SJCRH30 (cell line): ENCODE results near the gene PBXIP1. TPM values are rescaled to one million over a fixed set of nuclear protein-coding genes. Genes with fewer than 3 reads are reported as not detected.
A peak's percentile ranks its signal among the peaks of the same experiment; 100 is the strongest.
"Not testable (repeated sequence)": the region's sequence is repeated elsewhere in the genome, so short reads cannot be mapped to it uniquely, and the experiment has no call there.

Experiments used
- DNase-seq, 2 experiments: peaks; one replicate each; pipeline ENCODE4 v3.0.0-alpha.2; 2015 to 2020
- H3K27ac ChIP-seq: fragments of 250-450 bp; sonication (Bioruptor Pico); 2 replicates; pipeline ENCODE4 v1.5.1; 2020; ENCODE audit warnings: mild to moderate bottlenecking, moderate library complexity
- H3K27me3 ChIP-seq: fragments of 250-450 bp; sonication (Bioruptor Pico); 2 replicates; pipeline ENCODE4 v1.5.1; 2020; ENCODE audit warnings: mild to moderate bottlenecking, moderate library complexity
- H3K36me3 ChIP-seq: fragments of 250-450 bp; sonication (Bioruptor Pico); 2 replicates; pipeline ENCODE4 v1.5.1; 2020; ENCODE audit warnings: mild to moderate bottlenecking, moderate library complexity
- H3K4me1 ChIP-seq: fragments of 250-450 bp; sonication (Bioruptor Pico); 2 replicates; pipeline ENCODE4 v1.5.1; 2020; ENCODE audit warnings: mild to moderate bottlenecking, moderate library complexity
- H3K4me3 ChIP-seq: fragments of 250-450 bp; sonication (Bioruptor Pico); 2 replicates; pipeline ENCODE4 v1.5.1; 2020; ENCODE audit warnings: mild to moderate bottlenecking, moderate library complexity
- H3K9me3 ChIP-seq: fragments of 250-450 bp; sonication (Bioruptor Pico); replicated peaks from 2 replicates; pipeline ENCODE4 v1.5.1; 2020; ENCODE audit warnings: mild to moderate bottlenecking, moderate library complexity
- total RNA-seq: library from RNA; depleted of rRNA; stranded (reverse); fragments of >200 nt; shearing (Covaris generic); gene quantifications from 2 replicates; pipeline ENCODE4 v1.2.3, GENCODE V29; 2014

PBXIP1 gene
- total RNA-seq, 1 experiment from 2014 or later, result 40.2 TPM

DNA sequence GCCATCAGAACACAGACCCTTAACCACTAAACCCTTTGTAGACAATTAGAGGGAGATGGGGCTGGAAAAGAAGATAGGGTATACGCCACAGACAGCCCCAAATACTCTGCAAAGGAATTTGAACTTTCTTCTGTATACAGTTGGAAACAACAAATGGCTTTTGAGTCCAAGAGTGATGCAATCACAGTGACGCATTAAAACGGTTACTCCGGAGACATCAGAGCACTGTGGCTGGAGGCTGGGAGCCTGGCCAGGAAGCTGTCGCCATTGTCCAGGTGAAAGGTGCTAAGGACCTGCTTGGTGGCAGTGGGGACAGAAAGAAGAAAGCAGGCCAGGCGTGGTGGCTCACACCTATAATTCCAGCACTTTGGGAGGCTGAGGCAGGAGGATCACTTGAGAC lies 31.4 kb upstream of the PBXIP1 start:
- Histone ChIP-seq H3K27ac (no peak overlapping the region), H3K4me1 (no peaks in the 10 kb centered on the region), H3K9me3 (no peaks in the 10 kb centered on the region), H3K27me3 (no peaks in the 10 kb centered on the region), H3K36me3 (peaks cover 12% of the 10 kb centered on the region; the same call in 1 of the 2 replicates), H3K4me3 (no peak overlapping the region)
- DNase-seq, result no peak

DNA sequence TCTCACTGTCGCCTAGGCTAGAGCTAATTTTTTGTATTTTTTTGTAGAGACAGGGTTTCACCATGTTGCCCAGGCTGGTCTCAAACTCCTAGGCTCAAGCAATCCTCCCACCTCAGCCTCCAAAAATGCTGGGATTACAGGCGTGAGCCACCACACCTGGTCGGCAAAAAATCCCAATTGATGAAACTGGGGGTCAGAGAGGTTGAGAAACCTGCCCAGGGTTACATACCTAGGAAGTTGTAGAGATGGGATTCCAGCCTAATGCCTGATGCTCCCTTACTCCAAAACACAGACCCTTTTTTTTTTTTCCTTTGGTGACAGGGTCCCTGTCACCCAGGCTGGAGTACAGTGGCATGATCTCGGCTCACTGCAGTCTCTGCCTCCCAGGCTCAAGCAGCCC lies 30.8 kb upstream of the PBXIP1 start:
- not testable (repeated sequence) for DNase-seq, H3K9me3 ChIP-seq, H3K4me1 ChIP-seq, H3K4me3 ChIP-seq, H3K27me3 ChIP-seq, H3K27ac ChIP-seq
- H3K36me3 ChIP-seq, result peaks cover 12% of the 10 kb centered on the region; the same call in 1 of the 2 replicates

DNA sequence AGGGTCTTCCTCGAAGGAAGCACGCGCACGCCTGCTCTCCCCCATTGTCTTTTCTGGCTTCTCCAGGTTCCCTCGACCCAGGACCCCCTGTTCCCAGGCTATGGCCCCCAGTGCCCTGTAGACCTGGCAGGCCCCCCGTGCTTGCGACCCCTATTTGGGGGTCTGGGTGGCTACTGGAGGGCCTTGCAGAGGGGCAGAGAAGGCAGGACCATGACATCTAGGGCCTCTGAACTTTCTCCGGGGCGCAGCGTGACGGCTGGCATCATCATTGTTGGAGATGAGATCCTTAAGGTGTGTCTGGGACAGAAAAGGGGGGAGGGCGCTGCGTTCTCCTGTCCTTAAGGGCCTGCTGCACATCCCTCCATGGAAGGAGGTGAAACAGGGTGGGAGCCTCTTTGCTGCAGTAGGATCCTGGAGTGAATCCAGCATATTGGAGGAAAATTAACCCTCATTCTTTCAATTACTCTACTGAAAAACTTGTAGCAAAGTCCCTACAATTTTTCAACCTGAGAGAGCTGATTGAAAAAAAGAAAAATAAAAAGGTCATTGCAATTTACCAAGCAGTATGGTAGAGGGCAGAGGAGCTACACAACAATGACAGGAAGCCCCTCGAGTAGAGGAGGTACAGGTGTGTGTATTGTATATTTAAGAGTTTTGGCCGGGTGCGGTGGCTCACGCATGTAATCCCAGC lies 28.0 kb upstream of the PBXIP1 start:
- Histone ChIP-seq H3K4me1 (no peaks in the 10 kb centered on the region), H3K27me3 (no peaks in the 10 kb centered on the region), H3K27ac (peak overlapping the region; percentile 31), H3K36me3 (peaks cover 25% of the 10 kb centered on the region), H3K4me3 (peak overlapping the region; percentile 70), H3K9me3 (no peaks in the 10 kb centered on the region)
- no peak for DNase-seq

DNA sequence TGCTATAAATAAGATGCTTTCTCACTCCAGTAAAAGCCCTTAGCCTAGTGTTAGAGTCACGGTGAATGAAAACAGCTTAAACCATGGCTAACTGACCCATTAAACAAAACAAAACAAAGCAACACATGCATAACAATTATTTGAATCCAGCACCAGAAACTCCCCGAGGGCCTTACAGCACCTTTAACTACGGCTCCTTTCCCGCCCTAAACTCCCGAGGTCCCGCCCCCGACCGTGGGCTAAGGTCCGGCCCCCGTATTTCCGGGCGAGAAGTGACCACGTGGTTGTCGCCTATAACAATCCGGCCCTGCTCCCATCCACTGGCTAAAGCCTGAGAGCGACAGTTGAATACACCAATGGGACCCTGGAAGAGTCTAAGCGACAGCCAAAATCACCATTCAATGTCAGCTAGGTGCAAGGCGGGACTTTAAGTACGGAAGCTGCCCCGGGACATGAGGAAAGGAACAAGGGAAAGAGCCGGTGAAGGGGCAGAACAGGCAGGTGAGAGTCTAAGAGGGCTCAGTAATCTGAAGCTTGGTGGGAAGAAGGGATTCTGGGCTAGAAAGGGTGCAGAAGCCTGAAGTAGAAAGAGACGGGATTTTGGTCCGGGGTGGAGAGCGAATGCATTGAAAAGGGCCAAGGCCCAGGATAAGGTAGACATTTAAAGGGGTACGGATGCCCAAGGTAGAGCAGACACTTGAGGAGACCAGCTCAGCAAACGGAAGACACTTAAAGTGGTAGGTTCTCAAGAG lies 27.2 kb upstream of the PBXIP1 start, which contains the start of gene FLAD1:
TSS of gene FLAD1 (plus strand) at position 448 of the 752 bp plus-strand sequence. CDS start 351 bp downstream, outside the sequence.
- H3K4me1 ChIP-seq, result no peaks in the 10 kb centered on the region
- H3K27ac ChIP-seq, result peak within 1 kb of the TSS; percentile 31
- H3K4me3 ChIP-seq, result peak within 1 kb of the TSS; percentile 70
- no peaks in the 10 kb centered on the region for H3K27me3 ChIP-seq
- DNase-seq, result peak; percentile 99
- peaks cover 30% of the 10 kb centered on the region for H3K36me3 ChIP-seq
- no peaks in the 10 kb centered on the region for H3K9me3 ChIP-seq

DNA sequence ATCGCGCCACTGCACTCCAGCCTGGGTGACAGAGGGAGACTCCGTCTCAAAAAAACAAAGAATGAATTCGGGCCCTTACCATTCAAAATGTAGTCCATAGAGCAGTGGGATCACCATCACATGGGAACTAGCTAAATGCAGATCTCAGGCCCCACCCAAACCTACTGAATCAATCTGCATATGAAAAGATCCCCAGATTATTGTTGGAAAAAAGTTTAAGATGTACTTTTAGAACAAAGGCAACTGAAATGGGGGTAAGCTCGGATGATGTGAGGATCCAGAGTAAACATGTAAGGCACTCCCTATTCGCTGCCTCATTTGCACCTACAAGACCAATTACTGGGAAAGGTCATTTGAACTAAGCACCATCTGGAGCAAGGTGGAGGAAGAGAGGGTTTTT lies 26.4 kb upstream of the PBXIP1 start:
- no peaks in the 10 kb centered on the region for H3K27me3 ChIP-seq
- H3K4me1 ChIP-seq, result no peaks in the 10 kb centered on the region
- DNase-seq, result no peak
- H3K4me3 ChIP-seq, result peak overlapping the region; percentile 70
- H3K36me3 ChIP-seq, result peaks cover 30% of the 10 kb centered on the region
- no peaks in the 10 kb centered on the region for H3K9me3 ChIP-seq
- H3K27ac ChIP-seq, result peak overlapping the region; percentile 28

DNA sequence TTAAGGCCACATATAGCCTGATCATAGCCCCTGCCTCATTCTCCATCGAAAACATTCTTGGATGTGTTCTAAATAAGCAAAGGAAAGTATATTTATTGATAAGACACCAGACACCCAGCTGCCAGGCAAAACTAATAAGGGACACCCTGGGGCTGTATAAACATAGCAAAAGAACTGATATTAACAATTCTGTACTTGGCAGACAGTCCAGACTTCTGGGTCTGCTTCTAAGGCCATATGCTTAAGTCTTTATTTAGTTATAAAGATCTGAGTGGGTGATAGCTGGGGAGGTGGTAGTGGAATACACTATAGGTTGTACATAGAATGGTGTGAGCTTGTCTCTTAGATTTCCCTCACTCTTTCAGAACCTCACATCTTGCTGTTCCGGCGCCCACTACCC lies 22.5 kb upstream of the PBXIP1 start:
- no peak overlapping the region for H3K27ac ChIP-seq
- DNase-seq, result no peak
- no peak overlapping the region for H3K4me3 ChIP-seq
- H3K36me3 ChIP-seq, result peaks cover 28% of the 10 kb centered on the region
- H3K27me3 ChIP-seq, result no peaks in the 10 kb centered on the region
- no peaks in the 10 kb centered on the region for H3K9me3 ChIP-seq
- no peaks in the 10 kb centered on the region for H3K4me1 ChIP-seq

DNA sequence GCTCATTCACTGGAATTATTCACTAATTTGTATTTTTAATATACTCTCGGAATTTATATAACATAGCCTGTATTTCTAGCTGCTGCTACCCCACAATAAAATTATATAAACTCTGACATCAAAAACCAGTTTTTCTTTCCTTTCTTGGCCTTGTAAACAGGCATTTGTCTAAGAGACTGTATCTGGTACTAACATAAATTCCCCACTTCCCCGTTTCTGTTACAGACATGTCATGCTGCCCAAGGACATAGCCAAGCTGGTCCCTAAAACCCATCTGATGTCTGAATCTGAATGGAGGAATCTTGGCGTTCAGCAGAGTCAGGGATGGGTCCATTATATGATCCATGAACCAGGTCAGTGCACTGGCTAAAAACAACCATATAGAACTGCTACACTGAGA lies 21.9 kb upstream of the PBXIP1 start:
- H3K36me3 ChIP-seq, result peaks cover 28% of the 10 kb centered on the region
- H3K9me3 ChIP-seq, DNase-seq, H3K4me3 ChIP-seq, H3K27ac ChIP-seq, H3K4me1 ChIP-seq, H3K27me3 ChIP-seq: not testable (repeated sequence)

DNA sequence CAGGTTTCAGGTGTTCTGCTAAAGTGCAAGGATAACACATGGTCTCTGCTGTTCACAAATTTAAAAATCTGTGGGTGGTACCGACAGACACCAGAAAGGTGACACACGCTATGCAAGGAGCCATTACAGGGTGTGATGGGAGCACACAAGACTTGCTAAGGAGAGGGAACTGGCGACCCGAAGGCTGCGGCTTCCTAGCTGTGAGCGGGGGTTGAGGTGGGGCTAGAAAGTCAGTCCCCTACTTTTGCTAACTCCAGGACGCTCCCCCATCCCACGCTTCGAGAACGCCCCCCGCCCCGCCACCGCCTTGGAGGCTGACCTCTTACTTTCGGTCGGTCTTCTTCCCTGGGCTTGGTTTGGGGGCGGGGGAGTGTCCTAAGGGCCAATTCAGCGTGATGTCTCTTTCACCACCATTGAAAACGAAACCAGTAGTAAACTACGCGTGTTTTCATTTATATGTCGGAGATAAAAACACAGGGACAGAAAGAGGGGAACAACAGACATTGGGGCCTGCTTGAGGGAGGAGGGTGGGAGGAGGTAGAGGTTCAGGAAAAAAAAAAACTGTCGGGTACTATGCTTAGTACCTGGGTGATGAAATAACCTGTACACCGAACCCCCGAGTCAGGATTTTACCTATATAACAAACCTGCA lies 19.6 kb upstream of the PBXIP1 start:
- Histone ChIP-seq H3K27ac (peak overlapping the region; percentile 95), H3K9me3 (no peaks in the 10 kb centered on the region), H3K27me3 (no peaks in the 10 kb centered on the region), H3K4me3 (peak overlapping the region; percentile 70), H3K36me3 (peaks cover 25% of the 10 kb centered on the region), H3K4me1 (peaks cover 16% of the 10 kb centered on the region)
- DNase-seq, result peak in 1 of 2 experiments; percentile 28

DNA sequence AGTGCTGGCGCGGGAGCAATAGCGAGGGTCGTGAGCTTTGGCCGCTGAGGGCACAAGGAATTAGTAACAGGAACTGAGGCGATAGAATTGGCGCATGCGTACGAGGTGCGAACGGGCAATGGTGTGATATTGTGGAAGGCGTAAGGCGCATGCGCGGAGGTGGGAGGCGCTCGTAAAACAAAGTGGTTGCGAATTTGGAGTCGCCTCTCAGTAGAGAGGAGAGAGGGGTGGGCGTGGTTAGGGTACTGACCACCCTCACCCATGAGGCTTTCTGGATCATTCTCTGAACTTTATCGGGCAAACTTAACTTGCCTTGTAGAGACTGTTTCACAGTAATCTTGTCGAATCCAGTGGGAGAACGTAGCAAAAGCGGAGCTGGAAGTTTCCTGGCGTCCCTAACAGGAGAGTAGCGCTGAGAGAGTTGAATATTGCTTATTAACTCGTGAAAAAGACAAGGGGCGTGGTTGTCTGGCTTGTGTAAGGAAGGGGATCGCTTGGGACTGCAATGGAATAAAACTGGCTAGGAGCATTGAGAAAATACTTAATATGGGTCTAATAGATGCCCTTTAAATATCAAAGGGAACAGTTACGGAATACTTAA lies 19.0 kb upstream of the PBXIP1 start:
- no peaks in the 10 kb centered on the region for H3K9me3 ChIP-seq
- H3K4me3 ChIP-seq, result peak overlapping the region; percentile 70
- no peaks in the 10 kb centered on the region for H3K27me3 ChIP-seq
- DNase-seq, result peak; percentile 95 to 98
- peaks cover 16% of the 10 kb centered on the region for H3K4me1 ChIP-seq
- peak overlapping the region; percentile 95 for H3K27ac ChIP-seq
- peaks cover 19% of the 10 kb centered on the region for H3K36me3 ChIP-seq

DNA sequence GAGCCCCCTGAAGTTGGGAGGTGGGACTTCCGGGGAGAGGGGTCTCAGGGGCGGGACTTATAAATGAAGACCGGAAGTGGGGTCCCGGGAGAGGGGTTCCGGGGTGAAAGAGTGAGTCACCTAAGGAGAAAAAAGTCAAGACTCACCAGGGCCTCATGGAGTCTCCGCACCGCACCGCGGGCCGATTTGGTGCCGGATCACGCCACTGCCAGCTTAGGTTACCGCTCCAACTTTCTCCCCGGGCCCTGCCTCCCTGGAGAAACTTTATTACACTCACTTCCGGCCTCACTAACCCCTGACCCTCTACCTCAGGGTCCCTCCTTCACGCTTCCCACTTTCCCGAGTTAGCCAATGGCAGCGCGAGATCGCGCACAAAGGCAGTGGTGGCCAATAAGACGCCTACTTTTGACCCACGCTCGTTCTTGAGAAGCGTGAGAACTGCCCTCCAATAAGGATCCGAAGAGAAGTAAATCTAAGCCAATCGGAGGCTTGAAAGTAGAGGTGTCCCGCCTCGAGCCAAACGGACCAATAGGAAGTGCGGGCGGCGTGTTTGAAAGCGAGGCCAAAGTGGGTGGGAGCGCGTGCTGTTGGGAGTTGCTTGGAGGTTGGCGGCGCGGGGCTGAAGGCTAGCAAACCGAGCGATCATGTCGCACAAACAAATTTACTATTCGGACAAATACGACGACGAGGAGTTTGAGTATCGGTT lies 18.4 kb upstream of the PBXIP1 start, which contains the start of gene CKS1B:
TSS of gene CKS1B (plus strand) at position 580 of the 706 bp plus-strand sequence. CDS start at position 645, 65 bp downstream.
- Histone ChIP-seq H3K27ac (peak within 1 kb of the TSS; percentile 95), H3K36me3 (peaks cover 12% of the 10 kb centered on the region; the same call in 1 of the 2 replicates), H3K4me1 (peaks cover 18% of the 10 kb centered on the region), H3K9me3 (no peaks in the 10 kb centered on the region), H3K4me3 (peak within 1 kb of the TSS; percentile 70), H3K27me3 (no peaks in the 10 kb centered on the region)
- peak; percentile 98 to 99 for DNase-seq

DNA sequence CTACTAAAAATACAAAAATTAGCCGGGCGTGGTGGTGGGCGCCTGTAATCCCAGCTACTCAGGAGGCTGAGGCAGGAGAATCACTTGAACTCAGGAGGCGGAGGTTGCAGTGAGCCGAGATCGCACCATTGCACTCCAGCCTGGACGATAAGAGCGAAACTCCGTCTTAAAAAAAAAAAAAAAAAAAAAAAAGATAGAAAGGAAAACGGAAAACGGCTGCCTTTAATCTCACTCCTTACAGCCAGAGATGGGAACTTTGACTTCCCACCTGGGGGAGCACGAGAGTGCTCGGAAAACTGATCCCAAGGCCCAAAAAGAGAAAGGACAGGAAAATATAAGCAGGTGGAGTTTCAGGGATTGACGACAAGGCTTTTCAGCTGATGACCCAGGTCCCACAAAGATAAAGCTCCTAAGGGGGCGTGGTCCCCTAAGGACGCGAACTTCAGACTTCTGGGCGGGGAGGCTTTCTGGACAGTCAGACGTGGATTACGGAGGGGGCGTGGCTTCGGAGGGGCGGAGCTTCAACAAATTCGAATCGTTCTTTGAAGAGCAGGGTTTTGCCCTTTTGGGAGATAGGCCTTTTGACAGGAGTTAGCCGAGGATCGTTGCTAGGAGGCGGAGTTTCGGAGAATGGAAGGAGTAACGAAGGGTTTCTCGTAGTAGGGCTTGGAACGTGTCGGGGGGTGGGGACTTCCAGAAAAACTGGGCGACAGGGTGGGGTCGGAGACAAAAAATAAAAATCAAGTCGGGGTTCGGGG lies 17.6 kb upstream of the PBXIP1 start:
- DNase-seq, result peak; percentile 97 to 98
- peak overlapping the region; percentile 95 for H3K27ac ChIP-seq
- H3K36me3 ChIP-seq, result peaks cover 10% of the 10 kb centered on the region; the same call in 1 of the 2 replicates
- H3K27me3 ChIP-seq, result no peaks in the 10 kb centered on the region
- peak overlapping the region; percentile 70 for H3K4me3 ChIP-seq
- no peaks in the 10 kb centered on the region for H3K9me3 ChIP-seq
- peaks cover 25% of the 10 kb centered on the region for H3K4me1 ChIP-seq

DNA sequence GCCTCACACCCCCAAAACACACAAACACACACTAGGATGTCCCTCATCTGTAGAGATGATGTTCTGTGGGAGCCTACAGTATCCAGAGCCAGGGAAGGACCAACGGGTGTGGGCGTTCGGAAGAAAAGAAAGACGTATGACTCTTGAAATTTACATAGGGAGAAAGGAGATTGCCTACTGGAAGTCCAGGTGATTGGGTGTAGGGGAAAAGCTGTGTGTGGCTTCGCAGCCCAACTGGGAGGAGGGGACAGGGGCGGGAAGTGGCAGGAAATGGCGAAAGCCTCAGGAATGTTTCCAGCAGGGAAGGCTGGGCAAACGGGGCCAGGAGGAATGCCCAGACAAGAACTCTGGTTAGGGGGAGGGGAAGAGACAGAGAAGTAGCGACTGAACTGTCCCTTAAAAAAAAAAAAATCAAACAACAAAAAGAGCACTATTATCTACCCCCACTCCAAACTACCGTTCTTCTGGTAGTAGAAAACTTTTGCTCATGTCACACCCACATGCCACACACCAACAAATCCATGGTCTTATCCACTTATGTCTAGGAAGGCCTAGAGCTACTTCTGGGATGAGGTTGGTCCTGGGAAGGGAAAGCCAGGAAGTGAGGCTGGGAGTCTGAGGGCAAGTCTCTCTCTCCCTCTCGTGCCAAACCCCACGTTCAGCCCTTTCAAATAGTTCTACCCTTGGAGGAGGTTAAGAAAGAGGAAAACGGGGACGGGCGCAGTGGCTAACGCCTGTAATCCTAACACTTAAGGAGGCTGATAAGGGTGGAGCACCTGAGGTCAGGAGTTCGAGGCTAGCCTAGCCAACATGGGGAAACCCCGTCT lies 16.8 kb upstream of the PBXIP1 start:
- Histone ChIP-seq H3K27ac (peak overlapping the region; percentile 95), H3K27me3 (no peaks in the 10 kb centered on the region), H3K9me3 (no peaks in the 10 kb centered on the region), H3K36me3 (peaks cover 8% of the 10 kb centered on the region; the same call in 1 of the 2 replicates), H3K4me3 (peak overlapping the region; percentile 70), H3K4me1 (peaks cover 25% of the 10 kb centered on the region)
- peak; percentile 87 for DNase-seq

DNA sequence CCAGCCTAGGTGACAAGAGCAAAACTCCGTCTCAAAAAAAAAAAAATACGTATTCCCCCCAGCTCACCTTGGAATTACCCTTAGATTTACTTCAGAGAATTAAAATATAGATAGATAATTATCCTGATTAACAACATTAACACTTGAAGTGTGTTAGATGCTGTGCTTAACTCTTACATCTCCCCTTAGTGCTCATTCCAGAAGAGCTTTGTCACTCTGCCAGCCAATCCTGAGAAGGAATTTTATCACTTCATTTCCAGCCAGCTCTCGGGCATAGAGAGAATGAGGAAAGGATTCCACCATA lies 16.3 kb upstream of the PBXIP1 start:
- Histone ChIP-seq H3K9me3 (no peaks in the 10 kb centered on the region), H3K4me3 (peak overlapping the region; percentile 70), H3K27me3 (no peaks in the 10 kb centered on the region), H3K4me1 (peaks cover 25% of the 10 kb centered on the region), H3K27ac (peak overlapping the region; percentile 95), H3K36me3 (peaks cover 12% of the 10 kb centered on the region; the same call in 1 of the 2 replicates)
- no peak for DNase-seq
